NCI-H774 (cell line): ENCODE measurements around the gene MYPN.

Source experiments
- DNase-seq: peaks from one replicate; lab custom pipeline; 2025; lab: John Stamatoyannopoulos, UW

The MYPN gene

DNA sequence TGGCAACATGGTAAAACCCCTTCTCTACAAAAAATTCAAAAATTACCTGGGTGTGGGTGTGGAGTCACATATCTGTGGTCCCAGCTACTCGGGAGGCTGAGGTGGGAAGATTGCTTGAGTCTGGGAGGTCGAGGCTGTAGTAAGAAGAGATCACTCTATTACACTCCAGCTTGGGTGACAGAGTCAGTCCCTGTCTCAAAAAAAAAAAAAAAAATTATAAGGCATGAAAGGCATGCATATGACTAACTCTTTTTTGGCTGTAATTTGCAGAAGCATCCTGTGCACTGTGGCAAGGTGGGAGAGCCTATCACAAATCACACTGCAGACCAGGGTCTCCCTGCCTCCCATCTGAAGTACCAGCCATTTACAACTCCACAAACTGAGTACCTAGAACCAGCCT lies 14.1 kb upstream of the MYPN start:
- no peak for DNase-seq

GRCh38 chr10:68096913-68097516 lies 12.3 kb upstream of the MYPN start:
- DNase-seq = no peak

GRCh38 chr10:68099736-68100135 lies 9.6 kb upstream of the MYPN start:
- no peak for DNase-seq

- DNase-seq = no peak
Measured at GRCh38 chr10:68101066-68101465, 8.2 kb upstream of the MYPN start.

DNA sequence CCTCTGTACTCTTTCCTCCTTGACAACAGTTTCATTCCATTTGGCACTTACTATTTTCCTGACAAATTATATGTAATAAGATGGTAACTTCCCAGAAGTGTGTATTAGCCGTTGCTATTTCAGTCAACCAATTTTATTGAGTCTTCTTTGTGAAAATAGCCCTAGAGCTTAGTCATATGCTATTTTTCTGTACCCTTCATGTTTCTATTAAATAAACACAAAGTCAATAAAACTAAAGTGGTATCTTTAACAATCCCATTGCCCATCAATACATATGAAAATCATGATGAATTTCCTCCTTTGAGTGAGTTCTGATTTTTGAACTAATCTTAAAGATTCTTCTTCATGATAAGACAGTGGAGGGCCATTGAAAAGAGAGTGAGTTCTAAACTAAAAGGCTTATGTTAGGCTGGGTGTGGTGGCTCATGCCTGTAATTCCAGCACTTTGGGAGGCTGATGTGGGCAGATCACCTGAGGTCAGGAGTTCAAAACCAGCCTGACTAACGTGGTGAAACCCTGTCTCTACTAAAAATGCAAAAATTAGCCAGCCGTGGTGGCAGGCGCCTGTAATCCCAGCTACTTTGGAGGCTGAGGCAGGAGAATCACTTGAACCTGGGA lies 5.9 kb upstream of the MYPN start:
- DNase-seq = no peak

DNA sequence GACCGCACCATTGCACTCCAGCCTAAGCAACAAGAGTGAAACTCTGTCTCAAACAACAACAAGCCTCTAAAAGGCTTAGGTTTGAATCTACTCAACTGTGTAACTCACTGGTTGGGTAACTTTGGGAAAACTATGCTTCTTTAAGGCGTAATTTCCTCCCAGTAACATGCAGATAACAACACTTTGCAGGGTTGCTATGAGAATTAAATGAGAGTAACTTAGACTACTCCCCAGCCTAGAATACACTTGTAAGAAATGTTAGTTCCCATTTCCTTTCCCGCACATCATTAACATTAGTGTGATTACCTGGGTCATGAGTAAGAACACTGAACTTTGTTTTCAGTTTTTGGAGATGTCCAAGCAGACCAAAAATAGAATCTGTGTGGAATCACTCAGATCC lies 5.4 kb upstream of the MYPN start:
- DNase-seq = no peak

DNA sequence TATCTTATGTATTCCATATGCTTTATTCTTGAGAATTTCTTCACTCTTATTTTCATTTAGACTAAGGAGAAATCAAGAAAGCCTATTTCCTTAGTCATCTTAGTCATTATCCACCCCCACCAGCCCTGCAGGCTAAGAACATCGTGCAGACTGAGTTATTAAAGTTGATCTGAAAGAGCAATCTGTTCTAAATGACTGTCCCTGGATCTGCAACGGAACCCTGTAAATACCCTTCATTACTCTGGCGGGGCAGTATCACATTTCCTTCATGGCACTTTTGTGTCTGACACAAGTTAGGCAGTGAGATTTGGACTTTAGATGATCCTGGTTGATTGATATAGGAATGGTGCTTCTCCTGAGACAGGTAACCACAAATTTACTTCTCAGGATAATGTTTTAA lies 3.5 kb upstream of the MYPN start:
- no peak for DNase-seq

DNA sequence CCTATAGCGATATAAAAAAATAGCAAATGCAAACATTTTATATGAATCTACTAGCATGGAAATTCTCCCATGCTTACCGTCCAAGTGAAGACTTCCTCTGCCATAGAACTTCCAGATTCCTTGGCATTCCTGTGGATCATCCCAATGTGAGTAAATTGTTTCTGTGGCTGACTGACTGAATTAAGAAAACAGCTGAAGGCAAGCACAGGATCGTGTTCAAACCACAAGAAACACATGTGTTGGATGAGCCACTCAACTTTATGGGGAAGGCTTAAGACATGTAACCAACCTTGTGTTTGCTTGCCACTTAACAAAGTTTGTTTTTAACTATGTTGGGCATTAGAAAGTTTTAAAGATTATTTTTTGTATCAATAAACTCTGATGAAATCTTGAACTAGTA lies 2.6 kb upstream of the MYPN start:
- no peak for DNase-seq

DNA sequence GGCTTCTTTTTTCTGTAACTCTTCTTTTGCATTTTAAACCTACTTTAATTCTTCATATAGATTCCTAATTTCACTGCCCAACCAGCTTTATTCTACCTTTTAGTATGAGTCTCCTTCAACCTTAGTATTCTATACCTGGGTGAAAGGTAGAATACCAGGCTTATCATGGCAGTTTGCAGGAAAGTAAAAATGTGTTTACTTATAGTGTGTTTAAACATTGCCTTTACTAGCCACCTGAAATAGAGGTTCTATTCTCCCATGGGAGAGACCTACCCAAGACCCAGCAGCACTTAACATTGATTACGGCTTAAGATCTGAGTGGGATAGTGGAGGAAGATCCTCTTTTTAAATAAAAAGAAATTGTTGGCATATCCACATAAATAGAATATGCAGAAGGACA lies 1.6 kb upstream of the MYPN start:
- no peak for DNase-seq

DNA sequence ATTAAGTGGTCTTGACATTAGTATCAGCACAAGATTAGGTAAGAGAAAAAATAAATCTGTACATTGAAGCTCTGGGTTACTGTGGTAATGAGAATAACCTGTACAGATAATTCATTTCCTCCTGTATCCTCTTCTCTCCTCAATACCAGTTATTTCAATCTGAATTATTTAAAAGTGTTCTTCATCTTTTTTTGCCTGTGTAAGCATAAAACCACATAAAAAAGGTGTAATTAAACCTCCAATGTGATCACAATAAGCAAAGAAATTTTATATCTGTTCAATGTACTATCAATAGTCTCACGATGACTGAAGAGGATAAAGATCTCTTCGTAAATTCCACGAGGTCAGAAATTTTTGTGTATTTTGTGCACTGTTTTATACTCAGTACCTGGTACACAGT lies 1.2 kb upstream of the MYPN start:
- DNase-seq = no peak

DNA sequence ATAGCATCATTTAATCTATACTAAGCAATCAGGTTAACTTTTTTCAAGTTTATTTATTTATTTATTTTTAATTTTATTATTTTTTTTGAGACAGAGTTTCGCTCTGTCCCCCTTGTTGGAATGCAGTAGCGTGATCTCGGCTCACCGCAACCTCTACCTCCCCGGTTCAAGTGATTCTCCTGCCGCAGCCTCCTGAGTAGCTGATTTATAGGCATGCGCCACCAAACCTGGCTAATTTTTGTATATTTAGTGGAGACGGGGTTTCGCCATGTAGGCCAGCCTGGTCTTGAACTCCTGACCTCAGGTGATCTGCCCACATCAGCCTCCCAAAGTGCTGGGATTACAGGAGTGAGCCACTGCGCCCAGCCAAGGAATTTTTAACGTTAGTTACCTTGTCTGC lies 635 bp upstream of the MYPN start:
- DNase-seq = no peak

DNA sequence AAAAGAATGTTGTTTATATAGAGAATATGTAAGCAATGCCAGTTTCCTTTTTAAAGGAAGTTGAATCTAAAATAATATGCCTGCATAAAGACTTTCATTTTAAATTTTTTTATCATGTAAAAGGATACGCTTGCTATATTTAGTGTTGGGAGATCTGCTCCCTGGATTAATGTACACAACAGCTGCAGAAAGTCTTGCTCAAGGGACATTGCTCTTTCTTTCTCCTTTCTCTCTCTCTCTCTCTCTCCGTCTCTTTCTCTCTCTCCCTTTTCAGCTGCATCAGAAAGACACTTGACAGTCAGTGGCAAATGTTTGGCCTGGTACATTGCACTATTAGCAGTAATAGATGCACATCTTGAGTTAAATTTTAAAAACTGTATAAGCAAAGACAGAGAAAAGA lies 739 bp downstream of the MYPN start:
- no peak for DNase-seq

DNA sequence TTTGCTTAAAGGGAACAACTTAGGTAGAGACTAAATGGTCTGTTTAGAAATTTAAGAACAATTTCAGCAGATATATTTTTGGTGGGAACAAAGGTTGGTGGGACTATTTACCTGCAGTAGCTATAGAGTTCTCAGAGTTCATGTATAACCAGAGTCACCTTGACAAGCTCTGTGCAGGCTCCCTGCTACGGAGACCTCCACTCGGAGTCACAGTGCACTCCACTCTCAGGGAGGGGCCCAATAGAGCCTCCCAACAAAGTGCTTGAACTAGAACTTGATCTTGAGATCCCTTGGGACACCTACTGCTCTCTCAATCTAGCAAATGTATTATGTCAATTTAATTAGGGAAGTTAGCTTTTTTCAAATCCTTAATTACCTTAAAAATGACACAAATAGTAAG lies 2.3 kb downstream of the MYPN start:
- DNase-seq = no peak

DNA sequence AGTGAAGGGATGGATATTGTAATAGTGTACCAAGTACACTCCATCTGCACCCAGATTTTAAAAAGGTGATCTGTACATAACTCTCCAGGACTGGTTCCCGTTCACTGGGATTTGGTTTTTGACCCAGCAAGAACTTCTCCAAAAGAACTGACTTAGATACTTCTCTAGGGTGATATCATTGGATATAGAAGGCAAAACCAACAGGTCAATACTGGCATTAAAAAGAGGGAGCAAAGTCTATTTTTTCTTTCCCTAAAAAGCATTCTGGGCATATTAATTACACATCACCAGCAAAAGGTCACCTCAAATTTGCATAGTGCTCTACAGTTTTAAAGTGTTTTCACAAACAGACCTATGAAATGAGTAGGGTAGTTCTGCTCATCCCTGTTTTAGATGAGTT lies 3.5 kb downstream of the MYPN start:
- DNase-seq = no peak

DNA sequence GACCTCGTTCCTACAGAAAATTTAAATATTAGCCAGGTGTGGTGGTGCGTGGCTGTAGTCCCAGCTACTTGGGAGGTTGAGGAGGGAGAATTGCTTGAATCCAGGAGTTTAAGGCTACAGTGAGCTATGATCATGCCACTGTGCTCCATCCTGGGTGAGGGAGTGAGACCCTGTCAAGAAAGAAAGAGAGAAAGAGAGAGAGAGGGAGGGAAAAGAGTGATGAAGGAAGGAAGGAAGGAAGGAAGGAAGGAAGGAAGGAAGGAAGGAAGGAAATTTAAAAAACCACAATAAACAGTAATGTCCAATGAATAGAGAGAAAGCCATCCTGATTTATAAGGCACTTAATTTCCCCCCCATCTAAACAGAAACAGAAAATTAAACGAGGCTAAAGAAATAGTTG lies 9.4 kb downstream of the MYPN start:
- no peak for DNase-seq

- no peak for DNase-seq
Measured at GRCh38 chr10:68121020-68121743, 11.9 kb downstream of the MYPN start.

GRCh38 chr10:68121852-68122251 lies 12.6 kb downstream of the MYPN start:
- no peak for DNase-seq

DNA sequence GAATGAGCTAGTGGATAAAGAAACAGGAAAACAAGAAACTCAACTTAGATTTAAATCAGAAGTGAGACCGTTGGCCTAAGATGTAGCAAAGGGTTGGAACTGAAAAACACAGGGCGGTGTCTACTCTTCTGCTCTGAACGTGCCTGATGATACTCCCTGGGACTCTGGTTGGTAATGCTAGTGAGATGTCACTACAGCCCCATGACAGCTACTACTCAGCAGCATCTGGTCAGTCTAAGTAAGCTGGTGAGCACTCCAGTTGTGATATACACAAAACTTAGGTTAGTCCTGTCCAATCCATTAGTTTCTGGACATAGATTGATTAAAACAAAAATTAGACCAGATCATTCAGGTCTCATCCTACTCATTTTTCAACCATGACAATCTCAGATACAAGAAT lies 15.4 kb downstream of the MYPN start:
- no peak for DNase-seq

DNA sequence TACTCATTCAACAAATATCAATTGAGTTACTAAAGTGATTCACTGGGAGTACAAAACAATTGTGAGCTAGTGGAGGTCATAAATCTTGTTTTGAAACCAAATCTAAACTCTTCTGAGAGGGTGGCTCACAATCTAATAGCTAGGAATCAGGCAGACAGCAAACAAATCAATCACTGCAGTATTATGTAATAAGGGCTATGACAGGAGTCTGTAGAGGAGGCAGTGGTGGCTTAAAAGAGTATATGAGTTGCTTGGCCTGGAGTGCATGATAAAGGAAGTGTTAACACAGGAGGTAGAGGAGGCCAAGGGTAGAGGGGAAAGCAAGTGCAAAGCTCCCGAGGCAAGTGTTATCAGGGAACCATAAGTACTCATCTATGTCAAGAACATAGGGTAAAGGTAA lies 16.5 kb downstream of the MYPN start:
- no peak for DNase-seq

- no peak for DNase-seq
Measured at GRCh38 chr10:68128015-68128414, 18.7 kb downstream of the MYPN start.

GRCh38 chr10:68132391-68132790 lies 23.1 kb downstream of the MYPN start:
- no peak for DNase-seq

- no peak for DNase-seq
Measured at GRCh38 chr10:68133523-68133922, 24.2 kb downstream of the MYPN start.

GRCh38 chr10:68135362-68135761 lies 26.1 kb downstream of the MYPN start:
- no peak for DNase-seq
